H9 (cell line): ENCODE data around the gene CIDEC. TPM values are rescaled to one million over a fixed set of nuclear protein-coding genes. Genes with fewer than 3 reads are reported as not detected.

Experiments used
- DNase-seq: peaks from one replicate; pipeline ENCODE4 v3.0.0-alpha.2; 2017
- H2AFZ ChIP-seq: one replicate; pipeline ENCODE4 v1.6.1; 2013; ENCODE audit warnings: mild to moderate bottlenecking, low read length, control low read depth, moderate library complexity
- H2AK5ac ChIP-seq: 2 replicates; pipeline ENCODE4 v1.6.1; 2013; ENCODE audit warnings: low read length, control low read depth, mixed read lengths; ENCODE audit not compliant: insufficient read length
- H2BK120ac ChIP-seq: one replicate; pipeline ENCODE4 v1.6.1; 2013; ENCODE audit warnings: low read depth, mild to moderate bottlenecking, low read length, control low read depth, inconsistent platforms; ENCODE audit not compliant: poor library complexity, severe bottlenecking
- H2BK12ac ChIP-seq: 2 replicates; pipeline ENCODE4 v1.6.1; 2013; ENCODE audit warnings: low read length, control low read depth, mixed read lengths, low read depth; ENCODE audit not compliant: insufficient read length
- H2BK15ac ChIP-seq: 2 replicates; pipeline ENCODE4 v1.6.1; 2013; ENCODE audit warnings: low read depth, low read length, control low read depth
- H2BK20ac ChIP-seq: one replicate; pipeline ENCODE4 v1.6.1; 2013; ENCODE audit warnings: low read depth, mild to moderate bottlenecking, low read length, control low read depth, inconsistent platforms; ENCODE audit not compliant: poor library complexity, severe bottlenecking
- H2BK5ac ChIP-seq: 2 replicates; pipeline ENCODE4 v1.6.1; 2013; ENCODE audit warnings: low read length, control low read depth, mixed read lengths; ENCODE audit not compliant: insufficient read length
- H3K14ac ChIP-seq: 2 replicates; pipeline ENCODE4 v1.6.1; 2013; ENCODE audit warnings: low read length, control low read depth; ENCODE audit not compliant: insufficient read depth
- H3K18ac ChIP-seq: 2 replicates; pipeline ENCODE4 v1.6.1; 2013; ENCODE audit warnings: low read depth, mild to moderate bottlenecking, mixed read lengths, low read length, control low read depth; ENCODE audit not compliant: insufficient read length
- H3K23ac ChIP-seq: 2 replicates; pipeline ENCODE4 v1.6.1; 2013; ENCODE audit warnings: low read length, control low read depth, mixed read lengths, low read depth; ENCODE audit not compliant: insufficient read length
- H3K23me2 ChIP-seq: 2 replicates; pipeline ENCODE4 v1.6.1; 2013; ENCODE audit warnings: low read depth, mild to moderate bottlenecking, mixed read lengths, low read length, control low read depth; ENCODE audit not compliant: insufficient read length, poor library complexity, severe bottlenecking
- H3K27ac ChIP-seq: 2 replicates; pipeline ENCODE4 v1.5.1; 2013; ENCODE audit warnings: low read length, control low read depth, mixed read lengths, low read depth; ENCODE audit not compliant: insufficient read length
- H3K27me3 ChIP-seq: 2 replicates; pipeline ENCODE4 v1.6.1; 2013; ENCODE audit warnings: low read length, control low read depth, inconsistent platforms; ENCODE audit not compliant: insufficient read depth
- H3K4ac ChIP-seq: 2 replicates; pipeline ENCODE4 v1.6.1; 2013; ENCODE audit warnings: low read depth, mild to moderate bottlenecking, control low read depth, inconsistent platforms, low read length, moderate library complexity
- H3K4me1 ChIP-seq: 2 replicates; pipeline ENCODE4 v1.6.1; 2013; ENCODE audit warnings: low read length, control low read depth, inconsistent platforms; ENCODE audit not compliant: insufficient read depth
- H3K4me2 ChIP-seq: 2 replicates; pipeline ENCODE4 v1.6.1; 2013; ENCODE audit warnings: low read length, control low read depth, mixed read lengths; ENCODE audit not compliant: insufficient read length, insufficient read depth
- H3K56ac ChIP-seq: 2 replicates; pipeline ENCODE4 v1.6.1; 2013; ENCODE audit warnings: low read depth, mild to moderate bottlenecking, mixed read lengths, low read length, control low read depth; ENCODE audit not compliant: insufficient read length
- H3K79me1 ChIP-seq: 2 replicates; pipeline ENCODE4 v1.6.1; 2013; ENCODE audit warnings: low read depth, mild to moderate bottlenecking, moderate library complexity, low read length, control low read depth, inconsistent platforms; ENCODE audit not compliant: insufficient read depth, poor library complexity, severe bottlenecking
- H3K79me2 ChIP-seq: 2 replicates; pipeline ENCODE4 v1.6.1; 2013; ENCODE audit warnings: low read length, control low read depth, inconsistent platforms; ENCODE audit not compliant: insufficient read depth
- H3K9ac ChIP-seq: 2 replicates; pipeline ENCODE4 v1.6.1; 2013; ENCODE audit warnings: low read length, control low read depth, mixed read lengths; ENCODE audit not compliant: insufficient read length; ENCODE audit errors: extremely low read depth
- H3K9me3 ChIP-seq: one replicate; pipeline ENCODE4 v1.6.1; 2013; ENCODE audit warnings: low read depth, low read length, inconsistent platforms; ENCODE audit not compliant: control insufficient read depth
- H3T11ph ChIP-seq: one replicate; pipeline ENCODE4 v1.6.1; 2013; ENCODE audit warnings: mild to moderate bottlenecking, low read length, control low read depth, inconsistent platforms
- H4K20me1 ChIP-seq: one replicate; pipeline ENCODE4 v1.6.1; 2013; ENCODE audit not compliant: control insufficient read depth, insufficient read length, insufficient read depth
- H4K5ac ChIP-seq: 2 replicates; pipeline ENCODE4 v1.6.1; 2013; ENCODE audit warnings: low read depth, mild to moderate bottlenecking, mixed read lengths, low read length, control low read depth; ENCODE audit not compliant: insufficient read length
- H4K8ac ChIP-seq: replicated peaks from 2 replicates; pipeline ENCODE4 v1.6.1; 2013; ENCODE audit warnings: low read length, control low read depth, mixed read lengths, low read depth; ENCODE audit not compliant: insufficient read length
- H4K91ac ChIP-seq: 2 replicates; pipeline ENCODE4 v1.6.1; 2013; ENCODE audit warnings: low read depth, mild to moderate bottlenecking, moderate library complexity, mixed read lengths, low read length, control low read depth; ENCODE audit not compliant: insufficient read length
- H3K27ac Mint-ChIP-seq, 3 experiments: 2 replicates in 2 of 3; 3 replicates in 1 of 3; pipeline ENCODE4 v1.8.0; 2020 to 2021; ENCODE audit warnings: mixed read lengths in 3 of 3, mild to moderate bottlenecking in 1 of 3, moderate library complexity in 1 of 3
- H3K27me3 Mint-ChIP-seq: 2 replicates; pipeline ENCODE4 v1.8.0; 2021; ENCODE audit warnings: low read depth, mild to moderate bottlenecking, moderate library complexity, mixed read lengths
- H3K36me3 Mint-ChIP-seq, 3 experiments: 2 replicates in 2 of 3; 3 replicates in 1 of 3; pipeline ENCODE4 v1.8.0; 2020 to 2021; ENCODE audit warnings: low read depth in 3 of 3, mixed read lengths in 3 of 3; ENCODE audit not compliant: insufficient read depth in 1 of 3
- H3K4me1 Mint-ChIP-seq, 2 experiments: 2 replicates each; pipeline ENCODE4 v1.8.0; 2020; ENCODE audit warnings: mixed read lengths in 2 of 2
- H3K4me3 Mint-ChIP-seq, 2 experiments: 2 replicates in 1 of 2; 3 replicates in 1 of 2; pipeline ENCODE4 v1.8.0; 2020 to 2021; ENCODE audit warnings: mild to moderate bottlenecking in 2 of 2, mixed read lengths in 2 of 2, moderate library complexity in 1 of 2
- H3K9me3 Mint-ChIP-seq, 2 experiments: 2 replicates in 1 of 2; 3 replicates in 1 of 2; pipeline ENCODE4 v1.8.0; 2020; ENCODE audit warnings: mild to moderate bottlenecking in 2 of 2, mixed read lengths in 2 of 2, moderate library complexity in 1 of 2
- WGBS: extraction: QIAGEN DNeasy Blood & Tissue Kit; methylation state at CpG from one replicate; pipeline ENCODE4 v1.1.7; 2013; ENCODE audit warnings: missing lambda C conversion rate, low lambda C conversion rate, mixed read lengths; ENCODE audit not compliant: insufficient read length; ENCODE audit errors: extremely low coverage; 5-methylcytosine and 5-hydroxymethylcytosine counted together
- total RNA-seq: library from RNA; stranded (reverse); gene quantifications from 2 replicates; pipeline ENCODE4 v1.2.1, GENCODE V29; 2021
- TF ChIP-seq, protein P1 (sequence below): fragments of 200-600 bp; sonication (generic); conservative IDR thresholded peaks from 3 replicates; pipeline ENCODE4 v1.8.0; 2021; ENCODE audit warnings: antibody characterized with exemption, mild to moderate bottlenecking

The CIDEC gene
- total RNA-seq, 1 experiment from 2014 or later = not detected

- no peak overlapping the region for H3K56ac ChIP-seq
- no peak overlapping the region for H3K4me2 ChIP-seq
- H4K91ac ChIP-seq = no peak overlapping the region
- H3T11ph ChIP-seq = no peak overlapping the region
- peaks cover 0 to 5% (median 0%) of the 10 kb centered on the region in 3 experiments; a peak in 1 of 7 replicates for H3K36me3 Mint-ChIP-seq
- no CpG with 5 or more reads among the region's 3 CpGs for WGBS
- H3K23ac ChIP-seq = no peak overlapping the region
- TF ChIP-seq, protein P1, sequence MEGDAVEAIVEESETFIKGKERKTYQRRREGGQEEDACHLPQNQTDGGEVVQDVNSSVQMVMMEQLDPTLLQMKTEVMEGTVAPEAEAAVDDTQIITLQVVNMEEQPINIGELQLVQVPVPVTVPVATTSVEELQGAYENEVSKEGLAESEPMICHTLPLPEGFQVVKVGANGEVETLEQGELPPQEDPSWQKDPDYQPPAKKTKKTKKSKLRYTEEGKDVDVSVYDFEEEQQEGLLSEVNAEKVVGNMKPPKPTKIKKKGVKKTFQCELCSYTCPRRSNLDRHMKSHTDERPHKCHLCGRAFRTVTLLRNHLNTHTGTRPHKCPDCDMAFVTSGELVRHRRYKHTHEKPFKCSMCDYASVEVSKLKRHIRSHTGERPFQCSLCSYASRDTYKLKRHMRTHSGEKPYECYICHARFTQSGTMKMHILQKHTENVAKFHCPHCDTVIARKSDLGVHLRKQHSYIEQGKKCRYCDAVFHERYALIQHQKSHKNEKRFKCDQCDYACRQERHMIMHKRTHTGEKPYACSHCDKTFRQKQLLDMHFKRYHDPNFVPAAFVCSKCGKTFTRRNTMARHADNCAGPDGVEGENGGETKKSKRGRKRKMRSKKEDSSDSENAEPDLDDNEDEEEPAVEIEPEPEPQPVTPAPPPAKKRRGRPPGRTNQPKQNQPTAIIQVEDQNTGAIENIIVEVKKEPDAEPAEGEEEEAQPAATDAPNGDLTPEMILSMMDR = no peak
- no peak overlapping the region for H3K14ac ChIP-seq
- H2AFZ ChIP-seq = no peak overlapping the region
- H3K4ac ChIP-seq = no peak overlapping the region
- H3K27ac Mint-ChIP-seq = no peak overlapping the region
- H3K4me3 Mint-ChIP-seq = no peak overlapping the region
- peaks cover 2 to 3% of the 10 kb centered on the region in 2 experiments for H3K4me1 Mint-ChIP-seq
- no peaks in the 10 kb centered on the region; a peak in 2 of 5 replicates for H3K9me3 Mint-ChIP-seq
- H2BK5ac ChIP-seq = no peak overlapping the region
- no peak overlapping the region for H4K5ac ChIP-seq
- no peak overlapping the region for H2AK5ac ChIP-seq
- no peaks in the 10 kb centered on the region for H3K79me1 ChIP-seq
- H3K4me1 ChIP-seq = no peaks in the 10 kb centered on the region
- no peak overlapping the region for H2BK15ac ChIP-seq
- DNase-seq = no peak
- H3K79me2 ChIP-seq = no peaks in the 10 kb centered on the region
- H3K9me3 ChIP-seq = no peaks in the 10 kb centered on the region
- H3K18ac ChIP-seq = no peak overlapping the region
- H2BK120ac ChIP-seq = no peak overlapping the region
- no peak overlapping the region for H2BK20ac ChIP-seq
- H2BK12ac ChIP-seq = no peak overlapping the region
- H4K8ac ChIP-seq = no peak overlapping the region
- no peaks in the 10 kb centered on the region for H3K27me3 ChIP-seq
- peaks cover 2% of the 10 kb centered on the region; the same call in 1 of the 2 replicates for H3K27me3 Mint-ChIP-seq
- H3K23me2 ChIP-seq = no peaks in the 10 kb centered on the region
- no peak overlapping the region for H3K9ac ChIP-seq
- no peak overlapping the region for H3K27ac ChIP-seq
- no peaks in the 10 kb centered on the region for H4K20me1 ChIP-seq
Measured at GRCh38 chr3:9908286-9908685, 28.2 kb upstream of the CIDEC start.
